GM18909 (cell line): ENCODE results near the gene ITPKB.

ENCODE experiments used
- ATAC-seq: cut with Tn5 transposase; IDR thresholded peaks from one replicate; pipeline ENCODE4 v1.9.1; 2021; ENCODE audit warnings: mild to moderate bottlenecking; ENCODE audit not compliant: unreplicated experiment, poor library complexity

ITPKB gene

DNA sequence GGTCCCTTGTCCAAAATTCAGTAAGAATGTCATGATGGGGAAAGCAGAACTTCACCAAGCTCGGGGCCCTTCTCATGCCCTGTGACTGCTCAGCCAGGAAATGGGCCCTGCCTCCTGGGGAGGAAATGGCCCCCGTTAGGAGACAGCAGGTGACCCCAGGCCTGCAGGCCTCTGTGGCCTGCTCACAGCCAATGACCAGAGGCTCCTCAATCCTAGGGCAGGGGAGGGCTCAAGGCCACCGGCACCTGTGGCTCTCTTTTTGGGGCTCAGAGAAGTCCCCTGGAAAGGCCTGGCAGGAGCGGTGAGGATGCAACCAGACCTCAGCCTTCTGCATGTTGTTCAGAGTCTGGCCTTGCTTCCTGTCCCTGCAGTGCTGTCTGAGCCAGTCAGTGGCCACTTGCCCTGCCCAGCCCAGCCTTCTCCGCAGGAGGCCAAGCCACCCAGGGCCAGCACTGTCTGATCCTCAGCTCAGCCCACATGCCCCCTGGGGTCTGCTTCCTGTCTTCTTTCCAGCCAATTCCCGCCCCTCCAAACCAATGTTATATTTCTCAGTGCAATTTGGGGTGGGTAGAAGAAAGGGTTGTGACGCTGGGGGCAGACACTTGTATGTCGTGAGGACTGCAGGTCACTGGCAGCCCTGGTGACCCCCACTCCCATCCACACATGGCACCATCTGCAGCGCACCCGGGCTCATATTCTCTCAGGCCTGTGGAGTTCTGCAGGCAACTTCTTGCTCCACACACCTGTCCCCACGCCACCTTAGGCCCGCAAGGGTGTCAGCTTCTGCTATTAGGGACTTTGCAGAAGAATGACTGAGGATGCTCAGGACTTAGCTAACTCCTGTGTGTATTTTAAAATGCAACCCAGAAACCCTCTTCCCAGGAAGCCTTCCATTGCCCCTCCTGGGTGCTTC, 83.6 kb downstream of the ITPKB start:
- ATAC-seq, result no peak

DNA sequence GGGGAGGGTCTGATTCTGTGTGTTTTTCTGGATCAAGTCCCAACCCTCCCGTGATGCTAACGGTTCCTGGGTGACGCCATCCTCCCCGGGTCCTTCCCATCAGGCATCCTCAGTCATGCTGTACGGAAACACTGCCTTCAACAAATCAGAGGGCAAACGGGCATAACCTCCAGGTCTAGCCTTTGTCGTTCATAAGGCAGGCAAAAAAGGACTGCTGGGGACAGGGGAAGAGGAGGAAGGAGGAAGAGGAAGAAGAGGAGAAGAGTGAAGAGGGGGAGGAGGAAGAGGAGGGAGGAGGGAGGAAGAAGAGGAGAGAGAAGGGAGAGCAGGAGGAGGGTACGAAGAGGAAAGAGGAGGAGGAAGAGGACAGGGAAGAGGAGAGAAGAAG, 84.4 kb downstream of the ITPKB start:
- ATAC-seq, result no peak

- no peak for ATAC-seq
These were observed 84.9 kb downstream of the ITPKB start for GRCh38 chr1:226654046-226654667.

DNA sequence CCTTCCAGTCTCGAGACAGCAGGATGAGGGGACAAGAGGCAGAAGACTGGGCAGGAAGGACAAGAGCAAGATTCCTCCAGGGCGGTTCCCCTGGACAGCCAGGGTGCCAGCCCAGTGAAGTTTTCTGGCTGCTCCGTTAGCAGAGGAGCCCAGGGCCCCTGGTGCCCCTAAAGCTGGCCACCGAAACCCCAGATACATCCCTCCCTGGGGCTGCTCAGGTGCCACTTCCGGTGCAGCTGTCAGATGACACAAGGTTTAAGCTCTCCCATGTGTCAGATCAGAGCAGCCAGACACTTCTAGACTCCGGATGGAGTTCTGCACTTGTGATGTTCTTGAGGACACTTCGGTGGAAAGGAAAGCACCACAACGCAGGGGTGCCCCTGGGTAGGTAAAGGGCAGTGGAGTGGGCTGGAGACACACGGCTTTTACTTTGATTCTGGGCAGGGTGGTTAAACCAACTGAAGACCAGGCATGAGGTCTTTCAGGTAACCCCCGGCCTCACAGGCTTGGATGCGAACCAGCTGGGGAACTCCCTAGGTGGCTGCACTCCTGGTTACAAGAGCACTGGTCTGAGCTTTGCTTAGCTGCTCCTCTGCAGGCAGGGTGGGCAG, 85.7 kb downstream of the ITPKB start:
- ATAC-seq, result peak; percentile 71

DNA sequence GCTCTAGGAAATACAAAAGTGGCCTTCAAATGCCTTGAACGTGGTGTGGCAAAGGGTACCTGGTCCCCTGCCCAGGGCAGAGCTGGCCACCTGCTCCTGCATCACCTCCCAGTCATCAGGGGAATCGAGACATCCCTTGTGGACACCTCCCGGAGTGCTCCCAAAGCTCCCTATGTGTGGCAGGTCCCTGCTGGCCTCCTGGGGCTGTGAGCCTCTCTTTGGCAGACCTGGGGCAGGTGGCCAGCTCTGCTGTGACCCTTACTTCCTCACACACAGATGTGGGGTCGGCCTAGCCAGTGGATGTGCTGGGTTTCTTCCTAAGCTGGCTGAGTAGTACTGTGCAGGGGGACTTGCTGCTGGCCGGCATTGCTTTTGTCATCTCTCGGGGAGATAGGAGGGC, 86.5 kb downstream of the ITPKB start:
- ATAC-seq, result no peak

GRCh38 chr1:226651732-226652105, 87.4 kb downstream of the ITPKB start:
- no peak for ATAC-seq

- ATAC-seq, result no peak
These were observed 87.9 kb downstream of the ITPKB start for GRCh38 chr1:226651041-226651731.

DNA sequence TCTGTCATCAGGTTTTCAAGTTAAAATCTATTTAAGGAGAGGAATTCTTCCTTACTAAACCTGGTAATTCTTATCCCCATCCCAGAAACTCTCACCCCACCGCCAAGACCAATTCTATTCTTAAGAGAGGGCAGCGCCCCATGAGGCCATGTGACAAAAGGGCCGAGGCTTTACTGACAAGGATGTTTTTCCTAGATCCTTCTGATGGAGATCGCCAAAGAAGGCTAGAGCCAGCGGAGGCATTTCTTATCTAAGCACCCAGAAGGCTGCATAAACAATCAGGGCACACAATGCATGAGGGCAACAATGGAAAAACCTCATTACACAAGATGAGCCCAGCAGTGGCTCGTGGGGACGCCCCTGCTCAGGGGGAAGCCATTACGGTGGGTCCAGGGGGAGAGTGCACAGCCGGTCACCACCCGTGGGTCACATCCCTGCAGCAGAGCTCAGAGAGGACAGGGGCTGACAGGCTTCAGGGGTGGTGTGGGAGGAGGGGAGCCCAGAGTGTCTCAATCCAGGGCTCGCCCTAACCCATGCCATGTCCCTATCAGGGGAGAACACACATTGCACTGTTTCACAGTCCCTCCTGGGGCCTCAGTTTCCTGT, 88.7 kb downstream of the ITPKB start:
- no peak for ATAC-seq

GRCh38 chr1:226649780-226650179, 89.3 kb downstream of the ITPKB start:
- no peak for ATAC-seq

DNA sequence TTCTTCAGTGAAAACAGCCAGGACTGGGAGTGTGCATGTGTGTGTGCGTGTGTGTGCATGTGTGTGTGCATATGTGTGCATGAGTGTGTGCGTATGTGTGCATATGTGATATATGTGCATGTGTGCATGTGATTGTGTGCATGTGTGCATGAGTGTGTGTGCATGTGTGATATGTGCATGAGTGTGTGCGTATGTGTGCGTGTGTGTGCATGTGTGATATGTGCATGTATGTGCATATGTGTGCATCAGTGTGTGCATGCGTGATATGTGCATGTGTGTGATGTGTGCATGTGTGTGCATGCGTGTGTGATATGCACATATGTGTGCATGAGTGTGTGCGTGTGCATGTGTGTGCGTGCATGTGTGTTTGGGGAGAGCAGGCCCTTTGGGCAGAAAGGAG, 89.8 kb downstream of the ITPKB start:
- ATAC-seq, result no peak

DNA sequence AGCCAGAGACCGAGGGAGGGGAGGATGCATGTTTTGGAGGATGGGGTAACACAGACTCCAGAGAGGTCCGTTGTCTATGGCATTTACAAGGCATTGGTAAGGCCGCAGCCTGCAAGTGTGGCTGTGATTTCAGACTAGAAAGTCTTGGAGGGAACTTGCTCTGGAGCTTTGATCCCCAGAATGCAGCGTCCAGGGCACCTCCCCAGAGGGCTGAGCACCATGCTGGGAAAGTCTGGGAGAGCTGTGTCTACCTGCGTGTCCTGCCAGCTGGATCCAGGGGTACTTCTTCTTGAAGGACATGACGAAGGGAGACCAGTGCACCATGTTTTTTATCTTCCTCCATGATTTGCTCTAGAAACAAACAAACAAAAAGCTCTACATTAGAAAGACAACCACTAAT, 90.7 kb downstream of the ITPKB start:
- no peak for ATAC-seq

DNA sequence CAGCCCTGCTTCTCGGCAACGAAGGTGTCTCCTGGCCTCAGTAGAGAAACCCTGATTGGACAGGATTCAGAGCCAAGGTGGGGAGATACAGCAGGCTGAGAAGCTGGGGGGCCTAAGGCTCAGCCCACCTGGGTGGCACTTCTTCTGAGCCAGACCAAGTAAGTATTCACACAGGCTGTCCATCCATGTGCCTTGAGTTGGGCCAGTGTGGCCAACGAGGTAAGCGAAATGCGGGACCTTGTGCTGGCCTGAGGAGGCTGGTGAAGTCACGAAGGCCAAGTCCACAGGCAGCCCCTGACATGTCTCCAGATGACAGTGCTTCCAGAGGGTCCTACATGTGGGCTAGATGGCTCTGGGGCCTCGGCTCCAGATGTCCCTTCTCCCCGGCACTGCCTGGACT, 91.4 kb downstream of the ITPKB start:
- no peak for ATAC-seq

DNA sequence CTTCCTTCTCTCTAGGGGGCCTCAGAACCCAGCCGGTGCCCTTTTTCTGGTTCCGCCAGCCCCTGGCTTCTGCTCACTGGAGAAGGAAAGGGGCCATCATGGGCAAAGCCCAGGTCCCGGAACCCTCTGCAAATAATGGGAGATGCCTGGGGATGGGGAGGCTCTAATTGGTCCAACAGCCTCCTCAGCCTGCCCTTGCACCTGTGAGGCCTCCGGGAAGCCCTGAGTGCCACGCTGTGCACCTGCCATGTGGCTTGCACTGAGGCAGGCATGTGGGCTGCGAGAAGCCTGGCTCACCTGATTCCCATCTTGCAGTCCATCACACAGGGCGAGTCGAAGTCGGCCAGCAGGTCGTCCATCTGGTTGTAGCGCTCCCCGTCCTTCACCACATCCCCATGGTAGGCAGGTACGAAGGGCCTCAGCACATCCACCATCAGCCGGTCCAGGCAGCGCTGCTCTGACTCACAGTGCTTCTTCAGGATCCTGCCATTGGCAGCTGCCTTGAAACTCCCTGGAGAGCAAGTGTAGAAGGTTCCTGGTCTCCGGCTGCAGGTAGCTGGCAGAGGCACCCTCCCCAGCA, 92.1 kb downstream of the ITPKB start:
- ATAC-seq, result no peak

- ATAC-seq, result no peak
These were observed 92.8 kb downstream of the ITPKB start for GRCh38 chr1:226646026-226646869.

- ATAC-seq, result no peak
These were observed 93.7 kb downstream of the ITPKB start for GRCh38 chr1:226645279-226645976.

GRCh38 chr1:226644541-226645176, 94.4 kb downstream of the ITPKB start:
- no peak for ATAC-seq

DNA sequence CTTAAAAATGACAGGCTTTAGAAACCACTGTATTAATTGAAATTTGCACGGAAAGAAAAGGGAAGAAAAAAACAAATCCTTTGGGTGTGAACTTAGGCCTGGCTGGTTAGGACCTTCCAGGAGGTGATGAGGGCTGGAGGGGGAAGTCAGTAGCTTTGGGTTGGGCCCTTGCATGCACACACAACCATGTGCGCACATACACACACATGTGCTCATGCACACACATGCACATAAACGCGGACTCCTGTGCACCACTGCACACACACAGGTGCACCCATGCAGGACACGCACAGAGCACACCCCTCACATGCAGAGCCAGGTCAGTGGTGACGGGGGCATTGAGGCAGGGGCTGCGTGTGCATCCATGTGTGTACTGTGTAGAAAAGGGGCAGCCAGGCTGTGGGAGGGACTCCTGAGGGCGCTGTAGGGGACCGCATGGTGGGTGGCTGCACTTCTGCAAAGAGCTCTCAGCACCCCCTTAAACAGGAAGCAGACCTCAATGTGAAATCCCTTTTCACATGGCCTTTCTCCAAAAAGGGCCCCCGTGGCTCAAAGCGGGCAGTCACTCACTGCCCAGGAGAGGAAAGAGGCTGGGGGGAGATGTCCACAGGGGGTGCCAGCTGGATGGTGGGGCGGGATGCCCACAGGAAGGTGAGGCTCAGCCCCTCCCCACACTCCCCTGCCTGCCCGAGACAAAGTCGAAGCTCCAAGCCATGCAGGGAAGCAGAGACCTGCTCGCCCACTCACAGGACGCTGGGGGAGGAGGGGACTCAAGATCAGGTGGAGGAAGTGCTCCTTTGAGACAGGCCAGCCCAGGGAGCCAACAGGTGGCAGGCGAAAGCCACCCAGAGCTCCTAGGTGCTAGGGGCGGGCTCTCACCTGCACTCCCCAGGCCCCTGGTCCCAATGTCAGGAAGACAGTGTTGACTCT, 95.2 kb downstream of the ITPKB start:
- peak; percentile 48 for ATAC-seq
